Measurements from ENCODE around the gene LPCAT1. TPM values are rescaled to one million over a fixed set of nuclear protein-coding genes. Genes with fewer than 3 reads are reported as not detected.

LPCAT1 gene
- total RNA-seq, 1 donor from 2014 or later, result 13.4 TPM

GRCh38 chr5:1504069-1504595 is 19.6 kb downstream of the LPCAT1 start:
- no peak for ATAC-seq
- no peak for DNase-seq
- intact Hi-C loops (cut with micrococcal nuclease), result no loop called here

GRCh38 chr5:1503241-1504068 is 20.3 kb downstream of the LPCAT1 start:
- intact Hi-C loops (cut with micrococcal nuclease), result no loop called here
- ATAC-seq (peak; percentile 54), DNase-seq (peak; percentile 70)

- intact Hi-C loops (cut with micrococcal nuclease), result no loop called here
- DNase-seq (no peak), ATAC-seq (no peak)
These were observed 21.0 kb downstream of the LPCAT1 start for GRCh38 chr5:1502737-1503120.

GRCh38 chr5:1502046-1502736 is 21.6 kb downstream of the LPCAT1 start:
- peak; percentile 62 for DNase-seq
- ATAC-seq, result peak; percentile 33
- intact Hi-C loops (cut with micrococcal nuclease), result no loop called here

GRCh38 chr5:1501372-1502045 is 22.3 kb downstream of the LPCAT1 start:
- DNase-seq, result no peak
- intact Hi-C loops (cut with micrococcal nuclease), result no loop called here
- no peak for ATAC-seq

- ATAC-seq, result peak; percentile 89
- peak; percentile 90 for DNase-seq
- intact Hi-C loops (cut with micrococcal nuclease), result no loop called here
These were observed 23.2 kb downstream of the LPCAT1 start for GRCh38 chr5:1500411-1501091.

GRCh38 chr5:1499851-1500250 is 23.9 kb downstream of the LPCAT1 start:
- intact Hi-C loops (cut with micrococcal nuclease), result no loop called here
- ATAC-seq, result no peak
- no peak for DNase-seq

GRCh38 chr5:1498623-1499416 is 24.9 kb downstream of the LPCAT1 start:
- ATAC-seq (no peak), DNase-seq (no peak)
- intact Hi-C loops (cut with micrococcal nuclease), result no loop called here

- no peak for ATAC-seq
- intact Hi-C loops (cut with micrococcal nuclease), result no loop called here
- peak; percentile 50 for DNase-seq
These were observed 25.8 kb downstream of the LPCAT1 start for GRCh38 chr5:1497795-1498622.

GRCh38 chr5:1497242-1497777 is 26.4 kb downstream of the LPCAT1 start:
- no peak for DNase-seq
- intact Hi-C loops (cut with micrococcal nuclease), result no loop called here
- no peak for ATAC-seq

- intact Hi-C loops (cut with micrococcal nuclease), result no loop called here
- DNase-seq (no peak), ATAC-seq (no peak)
These were observed 28.2 kb downstream of the LPCAT1 start for GRCh38 chr5:1495525-1495897.

- DNase-seq (peak; percentile 50), ATAC-seq (peak; percentile 14)
- intact Hi-C loops (cut with micrococcal nuclease), result no loop called here
These were observed 28.8 kb downstream of the LPCAT1 start for GRCh38 chr5:1494780-1495524.

GRCh38 chr5:1493941-1494340 is 29.8 kb downstream of the LPCAT1 start:
- DNase-seq, result no peak
- ATAC-seq, result no peak
- intact Hi-C loops (cut with micrococcal nuclease), result no loop called here

- ATAC-seq (no peak), DNase-seq (no peak)
- intact Hi-C loops (cut with micrococcal nuclease), result no loop called here
These were observed 30.3 kb downstream of the LPCAT1 start for GRCh38 chr5:1493413-1493812.

- ATAC-seq (no peak), DNase-seq (no peak)
- intact Hi-C loops (cut with micrococcal nuclease), result no loop called here
These were observed 31.0 kb downstream of the LPCAT1 start for GRCh38 chr5:1492757-1493156.

- no peak for DNase-seq
- intact Hi-C loops (cut with micrococcal nuclease), result no loop called here
- no peak for ATAC-seq
These were observed 33.4 kb downstream of the LPCAT1 start for GRCh38 chr5:1490376-1490775.

- intact Hi-C loops (cut with micrococcal nuclease), result no loop called here
- DNase-seq (no peak), ATAC-seq (no peak)
These were observed 34.0 kb downstream of the LPCAT1 start for GRCh38 chr5:1489754-1490153.

Measured in left ventricle myocardium superior (tissue), 1 donor.